Esophagus squamous epithelium (tissue), 5 donors: ENCODE measurements around the gene NUP160. TPM values are rescaled to one million over a fixed set of nuclear protein-coding genes. Genes with fewer than 3 reads are reported as not detected.
"Not testable (repeated sequence)": the region's sequence is repeated elsewhere in the genome, so short reads cannot be mapped to it uniquely, and the experiment has no call there.

Source experiments
- DNase-seq: peaks from one replicate; lab custom pipeline; 2025; lab: John Stamatoyannopoulos, UW
- H3K27ac ChIP-seq, 4 donors: fragments of 200-600 bp; sonication (generic); one replicate each; pipeline ENCODE4 v1.5.1; 2016 to 2019; ENCODE audit warnings: mild to moderate bottlenecking in 1 of 4
- H3K27me3 ChIP-seq, 4 donors: fragments of 200-600 bp; sonication (generic); 1 replicate in 3 of 4; 2 replicates in 1 of 4; pipeline versions ENCODE4 v1.5.1 to v1.6.0; 2017 to 2021; ENCODE audit warnings: antibody characterized with exemption in 1 of 4
- H3K36me3 ChIP-seq, 3 donors: fragments of 200-600 bp; sonication (generic); one replicate each; pipeline ENCODE4 v1.5.1; 2016 to 2019
- H3K4me1 ChIP-seq, 3 donors: fragments of 200-600 bp; sonication (generic); one replicate each; pipeline ENCODE4 v1.5.1; 2017 to 2019
- H3K4me3 ChIP-seq, 4 donors: fragments of 200-600 bp; sonication (generic); 1 replicate in 3 of 4; 2 replicates in 1 of 4; pipeline ENCODE4 v1.5.1; 2016 to 2019; ENCODE audit warnings: mild to moderate bottlenecking in 2 of 4, moderate library complexity in 1 of 4
- H3K9me3 ChIP-seq, 3 donors: fragments of 200-600 bp; sonication (generic); one replicate each; pipeline ENCODE4 v1.5.1; 2016 to 2019
- CTCF ChIP-seq, 6 experiments: fragments of 450-650 bp in 4 of 6; fragments of 200-600 bp in 2 of 6; sonication (generic) in 2 of 6; IDR thresholded peaks; one replicate each; pipeline ENCODE4 v1.5.1; 2016 to 2019; ENCODE audit warnings: antibody characterized with exemption in 6 of 6, mild to moderate bottlenecking in 4 of 6, moderate library complexity in 4 of 6
- POLR2A ChIP-seq, 4 donors: fragments of 450-650 bp; IDR thresholded peaks; one replicate each; pipeline ENCODE4 v1.6.1; 2017; ENCODE audit warnings: antibody characterized with exemption in 4 of 4, mild to moderate bottlenecking in 4 of 4, moderate library complexity in 3 of 4
- WGBS, 2 donors: methylation state at CpG; one replicate each; pipeline ENCODE4 v1.1.5; 2018; 5-methylcytosine and 5-hydroxymethylcytosine counted together
- intact Hi-C: fragments of 100-400 bp; cut with DNase I; formaldehyde crosslinking; loops from one replicate; pipeline ENCODE4 v1.15.0; 2022
- total RNA-seq, 4 donors: library from RNA; depleted of rRNA; stranded (reverse); fragments of >200 nt; gene quantifications; one replicate each; pipeline ENCODE4 v1.1.0, GENCODE V29; 2016
- donor health status: DM: yes; HTN: yes; CAD: no.

Gene NUP160
- total RNA-seq, 4 donors from 2014 or later = 11.0 to 30.1 (median 20.7) TPM

- Histone ChIP-seq H3K27ac (no peak overlapping the region), H3K9me3 (no peaks in the 10 kb centered on the region), H3K4me3 (no peak overlapping the region), H3K4me1 (peaks cover 0 to 40% (median 9%) of the 10 kb centered on the region in 3 donors), H3K36me3 (peaks cover 1 to 82% (median 17%) of the 10 kb centered on the region in 3 donors), H3K27me3 (no peaks in the 10 kb centered on the region)
- DNase-seq = no peak
- intact Hi-C loops = no loop called here
- TF ChIP-seq POLR2A (IDR thresholded peaks at IDR 0.05) (no peak), CTCF (IDR thresholded peaks at IDR 0.05) (no peak)
- 69 to 78% methylated on average over 7 of the region's 7 CpGs for WGBS, 2 donors
Observed at GRCh38 chr11:47843361-47844055, 4.6 kb downstream of the NUP160 start.

GRCh38 chr11:47842749-47843148, 5.4 kb downstream of the NUP160 start:
- peaks cover 0 to 40% (median 9%) of the 10 kb centered on the region in 3 donors for H3K4me1 ChIP-seq
- intact Hi-C loops = no loop called here

GRCh38 chr11:47837929-47838328, 10.2 kb downstream of the NUP160 start:
- TF ChIP-seq CTCF (IDR thresholded peaks at IDR 0.05) (no peak), POLR2A (IDR thresholded peaks at IDR 0.05) (no peak)
- intact Hi-C loops = no loop called here
- Histone ChIP-seq H3K27ac (no peak overlapping the region), H3K9me3 (no peaks in the 10 kb centered on the region), H3K4me3 (no peak overlapping the region), H3K27me3 (no peaks in the 10 kb centered on the region), H3K4me1 (no peaks in the 10 kb centered on the region), H3K36me3 (peaks cover 5 to 100% (median 52%) of the 10 kb centered on the region in 3 donors)
- no peak for DNase-seq

More at GRCh38 chr11:47842749-47843148, 5.4 kb downstream of the NUP160 start:
- peaks cover 5 to 89% (median 21%) of the 10 kb centered on the region in 3 donors for H3K36me3 ChIP-seq
- TF ChIP-seq POLR2A (IDR thresholded peaks at IDR 0.05) (no peak), CTCF (IDR thresholded peaks at IDR 0.05) (no peak)
- H3K27ac ChIP-seq = no peak overlapping the region
- no peaks in the 10 kb centered on the region for H3K27me3 ChIP-seq
- 98 to 100% methylated on average over 3 to 4 of the region's 4 CpGs for WGBS, 2 donors
- H3K9me3 ChIP-seq = no peaks in the 10 kb centered on the region
- H3K4me3 ChIP-seq = no peak overlapping the region
- no peak for DNase-seq

- intact Hi-C loops = no loop called here
Observed at GRCh38 chr11:47837292-47837691, 10.9 kb downstream of the NUP160 start.

GRCh38 chr11:47830013-47830412, 18.1 kb downstream of the NUP160 start:
- 95 to 96% methylated on average over 1 of the region's 1 CpG for WGBS, 2 donors
- peaks cover 0 to 98% (median 22%) of the 10 kb centered on the region in 3 donors for H3K36me3 ChIP-seq
- H3K4me1 ChIP-seq, H3K27me3 ChIP-seq, H3K4me3 ChIP-seq, H3K9me3 ChIP-seq, intact Hi-C loops, H3K27ac ChIP-seq, DNase-seq: not testable (repeated sequence)

More at GRCh38 chr11:47837292-47837691, 10.9 kb downstream of the NUP160 start:
- WGBS, 2 donors = 80 to 83% methylated on average over 6 of the region's 6 CpGs
- no peak for TF ChIP-seq CTCF (IDR thresholded peaks at IDR 0.05)
- no peak for TF ChIP-seq POLR2A (IDR thresholded peaks at IDR 0.05)
- H3K4me1 ChIP-seq = no peaks in the 10 kb centered on the region
- no peak overlapping the region for H3K4me3 ChIP-seq
- H3K27me3 ChIP-seq = no peaks in the 10 kb centered on the region
- H3K36me3 ChIP-seq = peaks cover 5 to 100% (median 54%) of the 10 kb centered on the region in 3 donors
- DNase-seq = no peak
- no peaks in the 10 kb centered on the region for H3K9me3 ChIP-seq
- H3K27ac ChIP-seq = no peak overlapping the region
